Stomach (tissue), 9 donors: ENCODE results near the gene CEACAM16. TPM values are rescaled to one million over a fixed set of nuclear protein-coding genes. Genes with fewer than 3 reads are reported as not detected.

Source experiments
- DNase-seq, 2 donors: peaks; one replicate each; pipeline versions ENCODE4 v3.0.0 to v3.0.0-alpha.2; 2013 to 2019
- H3K27ac ChIP-seq, 5 donors: fragments of 200-600 bp in 4 of 5; sonication (generic) in 4 of 5; one replicate each; pipeline ENCODE4 v1.5.1; 2013 to 2019; ENCODE audit warnings: mild to moderate bottlenecking in 1 of 5, moderate library complexity in 1 of 5
- H3K27me3 ChIP-seq, 3 donors: fragments of 200-600 bp; sonication (generic); one replicate each; pipeline ENCODE4 v1.5.1; 2017 to 2019; ENCODE audit warnings: mixed run types in 1 of 3
- H3K36me3 ChIP-seq, 4 donors: fragments of 200-600 bp; sonication (generic); 1 replicate in 3 of 4; 2 replicates in 1 of 4; pipeline ENCODE4 v1.5.1; 2016 to 2019
- H3K4me1 ChIP-seq, 4 donors: fragments of 200-600 bp; sonication (generic); one replicate each; pipeline ENCODE4 v1.5.1; 2016 to 2019
- H3K4me3 ChIP-seq, 4 donors: fragments of 200-600 bp; sonication (generic) in 3 of 4; one replicate each; pipeline ENCODE4 v1.5.1; 2016 to 2019; ENCODE audit warnings: mild to moderate bottlenecking in 1 of 4
- H3K9me3 ChIP-seq, 4 donors: fragments of 200-600 bp; sonication (generic); one replicate each; pipeline ENCODE4 v1.5.1; 2016 to 2019
- CTCF ChIP-seq, 7 experiments: fragments of 450-650 bp in 4 of 7; fragments of 200-600 bp in 3 of 7; sonication (generic) in 3 of 7; IDR thresholded peaks; one replicate each; pipeline ENCODE4 v1.5.1; 2016 to 2019; ENCODE audit warnings: antibody characterized with exemption in 7 of 7, control low read depth in 2 of 7, mild to moderate bottlenecking in 1 of 7
- EP300 ChIP-seq: sonication (generic); formaldehyde crosslinking; IDR thresholded peaks from one replicate; pipeline ENCODE4 v1.6.1; 2017; ENCODE audit warnings: antibody characterized with exemption
- POLR2A ChIP-seq, 4 donors: fragments of 450-650 bp; IDR thresholded peaks; one replicate each; pipeline ENCODE4 v1.6.1; 2016; ENCODE audit warnings: antibody characterized with exemption in 4 of 4, control low read depth in 2 of 4, mild to moderate bottlenecking in 1 of 4, moderate library complexity in 1 of 4
- POLR2AphosphoS5 ChIP-seq, 3 donors: sonication (generic); formaldehyde crosslinking; IDR thresholded peaks; one replicate each; pipeline ENCODE4 v1.6.1; 2016; ENCODE audit warnings: antibody characterized with exemption in 3 of 3
- WGBS, 5 donors: extraction: QIAGEN DNeasy Blood & Tissue Kit in 3 of 5; methylation state at CpG; one replicate each; pipeline versions ENCODE4 v1.1.5 to v1.1.7; 2013 to 2018; 5-methylcytosine and 5-hydroxymethylcytosine counted together
- intact Hi-C: fragments of 100-400 bp; cut with DNase I; formaldehyde crosslinking; loops from one replicate; pipeline ENCODE4 v1.15.1; 2023; ENCODE audit warnings: low total_unique reads
- polyA plus RNA-seq, 3 donors: library from polyadenylated mRNA; stranded (reverse); fragments of 200-250 nt; gene quantifications; one replicate each; pipeline ENCODE4 v1.2.3, GENCODE V29; 2013
- total RNA-seq, 5 donors: library from RNA; depleted of rRNA; stranded (reverse); fragments of >200 nt; gene quantifications; one replicate each; pipeline versions ENCODE4 v1.1.0 to v1.2.3, GENCODE V29; 2014 to 2016
- donor health status: healthy with polysubstance abuse.
- donor health status: Bipolar disorder and iron deficiency.
- donor health status: healthy.

Gene CEACAM16
- total and polyA plus RNA-seq, 8 donors = not detected

- Histone ChIP-seq H3K4me3 (peak overlapping the region in 1 of 4 donors; percentile 9), H3K4me1 (peaks cover 78 to 89% (median 80%) of the 10 kb centered on the region in 4 donors), H3K27me3 (no peaks in the 10 kb centered on the region), H3K9me3 (no peaks in the 10 kb centered on the region), H3K27ac (peak overlapping the region; percentile 77 to 99 (median 96)), H3K36me3 (peaks cover 0 to 7% (median under 1%) of the 10 kb centered on the region in 4 donors)
- 27 to 41% (median 33%) methylated on average over 9 to 10 of the region's 10 CpGs for WGBS, 5 donors
- TF ChIP-seq CTCF (IDR thresholded peaks at IDR 0.05) = no peak
- TF ChIP-seq EP300 = peak; percentile 52
- TF ChIP-seq POLR2AphosphoS5 (IDR thresholded peaks at IDR 0.05) = peak in 2 of 3 donors; percentile 43 to 63
- TF ChIP-seq POLR2A (IDR thresholded peaks at IDR 0.05) = no peak
- intact Hi-C loops = no loop called here
- peak; percentile 57 to 89 for DNase-seq
These were observed 46.4 kb downstream of the CEACAM16 start for GRCh38 chr19:44745341-44745831.

DNA sequence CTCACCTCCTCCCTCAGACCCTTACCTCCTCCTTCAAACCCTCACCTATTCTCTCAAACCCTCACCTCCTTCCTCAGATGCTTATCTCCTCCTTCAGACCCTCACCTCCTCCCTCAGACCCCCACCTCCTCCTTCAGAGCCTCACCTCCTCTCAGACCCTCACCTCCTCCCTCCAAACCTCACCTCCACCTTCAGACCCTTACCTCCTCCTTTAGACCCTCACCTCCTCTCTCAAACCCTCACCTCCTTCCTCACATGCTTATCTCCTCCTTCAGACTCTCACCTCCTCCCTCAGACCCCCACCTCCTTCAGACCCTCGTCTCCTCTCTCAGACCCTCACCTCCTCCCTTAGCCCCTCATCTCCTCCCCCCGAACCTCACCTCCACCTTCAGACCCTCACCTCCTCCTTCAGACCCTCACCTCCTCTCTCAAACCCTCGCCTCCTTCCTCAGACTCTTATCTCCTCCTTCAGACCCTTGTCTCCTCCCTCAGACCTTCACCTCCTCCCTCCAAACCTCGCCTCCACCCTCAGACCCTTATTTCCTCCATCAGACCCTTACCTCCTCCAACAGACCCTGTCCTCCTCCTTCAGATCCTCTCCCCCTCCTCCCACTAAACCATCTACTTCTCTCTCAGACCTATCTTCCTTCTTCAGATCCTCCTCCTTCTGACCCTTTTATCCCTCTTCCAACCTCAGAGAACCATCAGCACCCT, 47.1 kb downstream of the CEACAM16 start:
- intact Hi-C loops = no loop called here
- H3K27ac ChIP-seq = peak overlapping the region; percentile 57 to 99 (median 96)
- peaks cover 78 to 89% (median 79%) of the 10 kb centered on the region in 4 donors for H3K4me1 ChIP-seq
- DNase-seq = no peak
- H3K9me3 ChIP-seq = no peaks in the 10 kb centered on the region
- WGBS, 5 donors = 59 to 81% (median 77%) methylated on average over 4 of the region's 4 CpGs
- no peak for TF ChIP-seq POLR2A (IDR thresholded peaks at IDR 0.05)
- no peak for TF ChIP-seq EP300
- TF ChIP-seq POLR2AphosphoS5 (IDR thresholded peaks at IDR 0.05) = no peak
- TF ChIP-seq CTCF (IDR thresholded peaks at IDR 0.05) = no peak
- H3K4me3 ChIP-seq = no peak overlapping the region
- no peaks in the 10 kb centered on the region for H3K27me3 ChIP-seq
- peaks cover 0 to 14% (median 4%) of the 10 kb centered on the region in 4 donors for H3K36me3 ChIP-seq

GRCh38 chr19:44746616-44746945, 47.6 kb downstream of the CEACAM16 start:
- 73 to 82% (median 75%) methylated on average over 5 of the region's 5 CpGs for WGBS, 5 donors

More at GRCh38 chr19:44746616-44746945, 47.6 kb downstream of the CEACAM16 start:
- Histone ChIP-seq H3K36me3 (peaks cover 5 to 19% (median 9%) of the 10 kb centered on the region in 4 donors), H3K27me3 (no peaks in the 10 kb centered on the region), H3K27ac (peak overlapping the region; percentile 57 to 99 (median 96)), H3K4me1 (peaks cover 78 to 89% (median 79%) of the 10 kb centered on the region in 4 donors), H3K4me3 (peak overlapping the region in 2 of 4 donors; percentile 56 to 75), H3K9me3 (no peaks in the 10 kb centered on the region)
- intact Hi-C loops = no loop called here
- no peak for TF ChIP-seq CTCF (IDR thresholded peaks at IDR 0.05)
- no peak for TF ChIP-seq POLR2A (IDR thresholded peaks at IDR 0.05)
- TF ChIP-seq POLR2AphosphoS5 (IDR thresholded peaks at IDR 0.05) = no peak
- no peak for TF ChIP-seq EP300
- no peak for DNase-seq
